H1 (cell line): ENCODE results near the gene SYP. TPM values are rescaled to one million over a fixed set of nuclear protein-coding genes. Genes with fewer than 3 reads are reported as not detected.

Source experiments
- HDAC6 ChIP-seq: IDR thresholded peaks from one replicate; pipeline ENCODE4 v1.7.1; 2012; ENCODE audit warnings: low read depth, mild to moderate bottlenecking, inconsistent platforms, low read length, moderate library complexity
- PHF8 ChIP-seq: fragments of 200-600 bp; sonication (generic); conservative IDR thresholded peaks from 2 replicates; pipeline ENCODE4 v1.7.1; 2012; ENCODE audit warnings: low read depth, mild to moderate bottlenecking, inconsistent platforms, low read length, moderate library complexity
- POU5F1 ChIP-seq: IDR thresholded peaks from 2 replicates; pipeline ENCODE4 v1.6.1; 2011; ENCODE audit warnings: low read depth, mild to moderate bottlenecking, low read length, moderate library complexity
- SAP30 ChIP-seq: fragments of 300-600 bp; sonication (generic); IDR thresholded peaks from 2 replicates; pipeline ENCODE4 v1.7.1; 2012; ENCODE audit warnings: low read length, moderate library complexity, mild to moderate bottlenecking, inconsistent platforms; ENCODE audit not compliant: insufficient read depth, insufficient replicate concordance
- SP4 ChIP-seq: IDR thresholded peaks from 2 replicates; pipeline ENCODE4 v1.6.1; 2012; ENCODE audit warnings: low read length, inconsistent platforms
- ZNF274 ChIP-seq: IDR thresholded peaks from 2 replicates; pipeline ENCODE4 v1.7.0; 2012; ENCODE audit warnings: low read length, borderline replicate concordance; ENCODE audit errors: extremely low read depth
- polyA plus RNA-seq, 7 experiments: library from polyadenylated mRNA; depleted of rRNA in 3 of 7; stranded (reverse) in 5 of 7; unstranded in 2 of 7; fragments of >200 nt in 5 of 7; fragments of 200-250 nt in 2 of 7; gene quantifications; 1 replicate in 5 of 7; 2 replicates in 1 of 7; 4 replicates in 1 of 7; pipeline versions ENCODE4 v1.2.1 to v1.2.3, GENCODE V29; 2011 to 2013; ENCODE audit warnings: missing spikeins in 2 of 7, mixed read lengths in 2 of 7
- total RNA-seq: library from RNA; stranded (reverse); fragmentation: NEBNext Ultra II Directional; extraction: Animal tissue kit (Norgen Biotek cat#: 25700); gene quantifications from 2 replicates; pipeline ENCODE4 v1.2.1, GENCODE V29; 2021

Gene SYP
- total and polyA plus RNA-seq, 2 of the 8 experiments (the other 6 are each of a cell fraction or from before 2014, with no cell fraction given): 4.3 to 10.8 TPM

- TF ChIP-seq PHF8 (no peak), SP4 (no peak), HDAC6 (no peak), ZNF274 (no peak), POU5F1 (no peak), SAP30 (no peak)
These were observed 10.4 kb upstream of the SYP start (continued) for GRCh38 chrX:49210406-49210805.
